GM12892 (cell line): ENCODE results near the gene IL26.

Source experiments
- POLR2A ChIP-seq: IDR thresholded peaks from 2 replicates; pipeline ENCODE4 v1.6.1; 2011; ENCODE audit warnings: low read depth, low read length, control low read depth
- POLR2AphosphoS5 ChIP-seq: IDR thresholded peaks from 2 replicates; pipeline ENCODE4 v1.6.1; 2011; ENCODE audit warnings: low read depth, low read length, control low read depth
- TAF1 ChIP-seq: IDR thresholded peaks from 2 replicates; pipeline ENCODE4 v1.6.1; 2011; ENCODE audit warnings: low read depth, mild to moderate bottlenecking, control low read depth, low read length, borderline replicate concordance

GRCh38 chr12:68185598-68185997, 40.0 kb downstream of the IL26 start:
- TF ChIP-seq POLR2AphosphoS5 (no peak), POLR2A (no peak), TAF1 (no peak)
